OCI-LY7 (cell line): Measurements from ENCODE around the gene CTNNA1.

ENCODE experiments used
- EZH2phosphoT487 ChIP-seq: fragments of 200-600 bp; sonication (generic); IDR thresholded peaks from 2 replicates; pipeline ENCODE4 v1.6.1; 2018; ENCODE audit warnings: low read depth, borderline replicate concordance, mild to moderate bottlenecking, mixed run types, antibody characterized with exemption, low read length, moderate library complexity, mixed read lengths
- TF ChIP-seq, protein P1 (sequence below): fragments of 200-600 bp; sonication (generic); conservative IDR thresholded peaks from 2 replicates; pipeline ENCODE4 v1.5.1; 2014; ENCODE audit warnings: mild to moderate bottlenecking, antibody characterized with exemption, low read length, moderate library complexity, mixed read lengths

DNA sequence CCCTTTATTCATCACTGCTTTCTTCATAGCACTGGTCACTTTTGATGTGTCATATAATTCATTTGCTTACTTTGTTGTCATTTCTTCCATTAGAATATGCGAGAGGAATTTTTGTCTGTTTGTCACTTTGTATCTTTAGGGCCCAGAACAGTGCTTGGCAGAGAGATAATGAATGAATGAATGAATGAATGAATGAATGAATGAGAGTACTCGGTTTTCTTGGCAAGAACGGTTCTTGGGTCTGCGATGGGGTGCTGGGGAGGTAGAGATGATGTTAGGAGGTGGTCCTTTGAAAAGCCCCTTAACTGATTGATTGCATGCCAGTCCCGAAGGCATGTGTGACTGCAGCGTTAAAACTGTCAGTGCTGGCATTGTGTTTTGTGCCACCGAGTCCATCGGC is 174.3 kb downstream of the CTNNA1 start:
- TF ChIP-seq, protein P1, sequence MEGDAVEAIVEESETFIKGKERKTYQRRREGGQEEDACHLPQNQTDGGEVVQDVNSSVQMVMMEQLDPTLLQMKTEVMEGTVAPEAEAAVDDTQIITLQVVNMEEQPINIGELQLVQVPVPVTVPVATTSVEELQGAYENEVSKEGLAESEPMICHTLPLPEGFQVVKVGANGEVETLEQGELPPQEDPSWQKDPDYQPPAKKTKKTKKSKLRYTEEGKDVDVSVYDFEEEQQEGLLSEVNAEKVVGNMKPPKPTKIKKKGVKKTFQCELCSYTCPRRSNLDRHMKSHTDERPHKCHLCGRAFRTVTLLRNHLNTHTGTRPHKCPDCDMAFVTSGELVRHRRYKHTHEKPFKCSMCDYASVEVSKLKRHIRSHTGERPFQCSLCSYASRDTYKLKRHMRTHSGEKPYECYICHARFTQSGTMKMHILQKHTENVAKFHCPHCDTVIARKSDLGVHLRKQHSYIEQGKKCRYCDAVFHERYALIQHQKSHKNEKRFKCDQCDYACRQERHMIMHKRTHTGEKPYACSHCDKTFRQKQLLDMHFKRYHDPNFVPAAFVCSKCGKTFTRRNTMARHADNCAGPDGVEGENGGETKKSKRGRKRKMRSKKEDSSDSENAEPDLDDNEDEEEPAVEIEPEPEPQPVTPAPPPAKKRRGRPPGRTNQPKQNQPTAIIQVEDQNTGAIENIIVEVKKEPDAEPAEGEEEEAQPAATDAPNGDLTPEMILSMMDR: no peak
- TF ChIP-seq EZH2phosphoT487: no peak
